SU-DHL-6 (cell line): Measurements from ENCODE around the gene TLR2.

Experiments
- H2AFZ ChIP-seq: fragments of 200-600 bp; sonication (generic); 2 replicates; pipeline ENCODE4 v1.6.1; 2014; ENCODE audit warnings: low read depth, mild to moderate bottlenecking, moderate library complexity, mixed read lengths, antibody characterized with exemption, low read length; ENCODE audit not compliant: severe bottlenecking
- H3F3A ChIP-seq: fragments of 200-600 bp; shearing (Covaris generic); 2 replicates; pipeline ENCODE4 v1.6.0; 2016; ENCODE audit warnings: antibody characterized with exemption, mild to moderate bottlenecking; ENCODE audit not compliant: insufficient read depth
- H3K27ac ChIP-seq: fragments of 200-600 bp; sonication (generic); 2 replicates; pipeline ENCODE4 v1.5.1; 2016; ENCODE audit warnings: low read depth, mild to moderate bottlenecking, low read length, moderate library complexity, mixed read lengths
- H3K27me3 ChIP-seq: fragments of 200-600 bp; sonication (generic), shearing (Covaris generic); 2 replicates; pipeline ENCODE4 v1.6.0; 2014; ENCODE audit warnings: mild to moderate bottlenecking, low read length
- H3K36me3 ChIP-seq: fragments of 200-600 bp; sonication (generic); 2 replicates; pipeline ENCODE4 v1.6.1; 2014; ENCODE audit warnings: mild to moderate bottlenecking, low read length, mixed read lengths
- H3K4me2 ChIP-seq: fragments of 300-600, 200-600 bp; shearing (Covaris generic), sonication (generic); 2 replicates; pipeline ENCODE4 v1.6.0; 2014; ENCODE audit warnings: low read length, low read depth, mild to moderate bottlenecking; ENCODE audit not compliant: poor library complexity, severe bottlenecking
- H3K4me3 ChIP-seq: fragments of 200-600 bp; sonication (generic); 2 replicates; pipeline ENCODE4 v1.5.1; 2014; ENCODE audit warnings: antibody characterized with exemption, low read length, mild to moderate bottlenecking, mixed read lengths; ENCODE audit not compliant: insufficient read depth, poor library complexity, severe bottlenecking
- H3K79me2 ChIP-seq: fragments of 200-600 bp; sonication (generic); 2 replicates; pipeline ENCODE4 v1.6.1; 2014; ENCODE audit warnings: mild to moderate bottlenecking, low read length, moderate library complexity; ENCODE audit not compliant: insufficient read depth
- H3K9ac ChIP-seq: fragments of 200-600 bp; sonication (generic); 2 replicates; pipeline ENCODE4 v1.7.0; 2014; ENCODE audit warnings: mild to moderate bottlenecking, low read length
- H3K9me2 ChIP-seq: fragments of 200-600 bp; sonication (generic); replicated peaks from 2 replicates; pipeline ENCODE4 v1.6.1; 2014; ENCODE audit warnings: low read length; ENCODE audit not compliant: insufficient read depth
- H3K9me3 ChIP-seq: fragments of 200-600 bp; sonication (generic); 2 replicates; pipeline ENCODE4 v1.6.1; 2014; ENCODE audit warnings: low read length, mixed read lengths; ENCODE audit not compliant: insufficient read depth
- H4K20me1 ChIP-seq: fragments of 200-600 bp; sonication (generic); 2 replicates; pipeline ENCODE4 v1.6.1; 2014; ENCODE audit warnings: low read depth, mild to moderate bottlenecking, antibody characterized with exemption, low read length, moderate library complexity, mixed read lengths
- CTCF ChIP-seq: fragments of 200-600 bp; sonication (generic); IDR thresholded peaks from one replicate; pipeline ENCODE4 v1.5.1; 2017; ENCODE audit warnings: antibody characterized with exemption, mild to moderate bottlenecking, low read length, moderate library complexity; ENCODE audit not compliant: insufficient read depth, poor library complexity, severe bottlenecking
- EZH2phosphoT487 ChIP-seq: fragments of 200-600 bp; sonication (generic), shearing (Covaris generic); conservative IDR thresholded peaks from 2 replicates; pipeline ENCODE4 v1.6.1; 2018; ENCODE audit warnings: mild to moderate bottlenecking, antibody characterized with exemption, low read length, moderate library complexity, mixed read lengths

The TLR2 gene

GRCh38 chr4:153637201-153637600 lies 46.9 kb upstream of the TLR2 start:
- Histone ChIP-seq H3K36me3 (peaks cover 39% of the 10 kb centered on the region), H4K20me1 (0 out of 2 replicates have a peak, but pooled peaks cover 3% of the 10 kb centered on the region), H3K79me2 (no peaks in the 10 kb centered on the region), H3K4me3 (no peak overlapping the region), H3K4me2 (no peak overlapping the region), H3K27me3 (no peaks in the 10 kb centered on the region), H3K27ac (no peak overlapping the region), H3K9me3 (no peaks in the 10 kb centered on the region), H3F3A (peaks cover 69% of the 10 kb centered on the region), H3K9ac (no peak overlapping the region), H2AFZ (no peak overlapping the region), H3K9me2 (no peaks in the 10 kb centered on the region)
- no peak for TF ChIP-seq EZH2phosphoT487
- no peak for TF ChIP-seq CTCF

DNA sequence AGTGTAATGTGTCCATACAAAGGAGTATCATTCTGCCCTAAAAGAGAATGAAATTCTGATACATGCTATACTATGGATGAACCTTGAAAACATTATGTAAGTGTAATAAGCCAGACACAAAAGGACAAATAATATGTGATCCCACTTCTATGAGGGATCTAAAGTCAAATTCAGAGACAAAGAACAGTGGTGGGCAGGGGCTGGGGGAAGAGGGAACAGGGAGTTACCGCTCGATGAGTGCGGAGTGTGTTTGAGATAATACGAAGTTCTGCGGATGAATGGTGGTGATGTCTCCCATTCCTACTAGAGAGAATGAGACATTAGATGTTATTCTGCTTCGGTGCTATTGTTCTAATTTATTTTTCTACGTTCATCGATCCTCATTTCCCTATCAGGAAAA lies 46.1 kb upstream of the TLR2 start:
- TF ChIP-seq EZH2phosphoT487 (no peak), CTCF (no peak)
- Histone ChIP-seq H2AFZ (no peak overlapping the region), H3K4me3 (no peak overlapping the region), H3K9me2 (no peaks in the 10 kb centered on the region), H3K9ac (no peak overlapping the region), H3K27ac (no peak overlapping the region), H3K9me3 (no peaks in the 10 kb centered on the region), H3K4me2 (no peak overlapping the region), H3K27me3 (no peaks in the 10 kb centered on the region), H3K36me3 (peaks cover 34% of the 10 kb centered on the region), H4K20me1 (0 out of 2 replicates have a peak, but pooled peaks cover 3% of the 10 kb centered on the region), H3F3A (peaks cover 75% of the 10 kb centered on the region), H3K79me2 (no peaks in the 10 kb centered on the region)

DNA sequence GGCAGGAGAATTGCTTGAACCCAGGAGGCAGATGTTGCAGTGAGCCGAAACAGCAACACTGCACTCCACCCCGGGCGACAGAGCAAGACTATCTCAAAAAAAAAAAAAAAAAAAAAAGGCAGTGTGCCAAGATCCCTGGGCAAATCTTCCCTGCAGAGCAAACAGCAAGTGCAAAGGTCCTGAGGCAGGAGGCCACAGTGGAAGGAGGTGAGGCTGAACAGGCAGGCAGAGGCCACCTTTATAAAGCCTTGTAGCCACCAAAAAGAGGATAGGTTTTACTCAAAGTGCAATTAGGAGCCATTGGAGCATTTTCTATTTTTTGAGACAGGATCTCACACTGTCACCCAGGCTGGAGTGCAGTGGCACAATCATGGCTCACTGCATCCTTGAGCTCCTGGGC lies 45.1 kb upstream of the TLR2 start:
- no peak overlapping the region for H2AFZ ChIP-seq
- peaks cover 26% of the 10 kb centered on the region for H3K36me3 ChIP-seq
- peaks cover 67% of the 10 kb centered on the region for H3F3A ChIP-seq
- no peak overlapping the region for H3K9ac ChIP-seq
- no peaks in the 10 kb centered on the region for H3K79me2 ChIP-seq
- no peak overlapping the region for H3K4me3 ChIP-seq
- TF ChIP-seq EZH2phosphoT487 (no peak), CTCF (no peak)
- no peaks in the 10 kb centered on the region for H4K20me1 ChIP-seq
- H3K27me3 ChIP-seq = no peaks in the 10 kb centered on the region
- H3K9me3 ChIP-seq = no peaks in the 10 kb centered on the region
- no peak overlapping the region for H3K4me2 ChIP-seq
- H3K27ac ChIP-seq = no peak overlapping the region
- no peaks in the 10 kb centered on the region for H3K9me2 ChIP-seq
